HepG2 (cell line): ENCODE data around the gene PIGBOS1.

ENCODE experiments used
- CEBPG ChIP-seq: IDR thresholded peaks from 2 replicates; pipeline ENCODE4 v1.6.1; 2016
- DNMT1 ChIP-seq: sonication (generic); formaldehyde crosslinking; IDR thresholded peaks from 2 replicates; pipeline ENCODE4 v1.5.1; 2020; ENCODE audit warnings: mild to moderate bottlenecking, missing genetic modification reagents
- SMARCE1 ChIP-seq: fragments of 450-650 bp; IDR thresholded peaks from 2 replicates; pipeline ENCODE4 v1.6.1; 2017; ENCODE audit warnings: borderline replicate concordance
- ZNF44 ChIP-seq: sonication (generic); formaldehyde crosslinking; IDR thresholded peaks from 2 replicates; pipeline ENCODE4 v1.5.1; 2020; ENCODE audit warnings: mild to moderate bottlenecking, missing genetic modification reagents

GRCh38 chr15:55268176-55268695 lies 50.7 kb downstream of the PIGBOS1 start:
- TF ChIP-seq DNMT1 (CRISPR knock-in tag) (no peak), SMARCE1 (no peak), ZNF44 (no peak), CEBPG (no peak)
